Activated CD8-positive, alpha-beta memory T cell treated with anti-CD3 and anti-CD28 coated beads for 48 hours (primary cell): ENCODE measurements around the gene DDX21.
"Not testable (repeated sequence)": the region's sequence is repeated elsewhere in the genome, so short reads cannot be mapped to it uniquely, and the experiment has no call there.

Source experiments
- DNase-seq, 3 experiments: peaks; one replicate each; pipeline ENCODE4 v3.0.0-alpha.2; 2020; ENCODE audit warnings: low read depth in 2 of 3, low spot score in 2 of 3

Gene DDX21

DNA sequence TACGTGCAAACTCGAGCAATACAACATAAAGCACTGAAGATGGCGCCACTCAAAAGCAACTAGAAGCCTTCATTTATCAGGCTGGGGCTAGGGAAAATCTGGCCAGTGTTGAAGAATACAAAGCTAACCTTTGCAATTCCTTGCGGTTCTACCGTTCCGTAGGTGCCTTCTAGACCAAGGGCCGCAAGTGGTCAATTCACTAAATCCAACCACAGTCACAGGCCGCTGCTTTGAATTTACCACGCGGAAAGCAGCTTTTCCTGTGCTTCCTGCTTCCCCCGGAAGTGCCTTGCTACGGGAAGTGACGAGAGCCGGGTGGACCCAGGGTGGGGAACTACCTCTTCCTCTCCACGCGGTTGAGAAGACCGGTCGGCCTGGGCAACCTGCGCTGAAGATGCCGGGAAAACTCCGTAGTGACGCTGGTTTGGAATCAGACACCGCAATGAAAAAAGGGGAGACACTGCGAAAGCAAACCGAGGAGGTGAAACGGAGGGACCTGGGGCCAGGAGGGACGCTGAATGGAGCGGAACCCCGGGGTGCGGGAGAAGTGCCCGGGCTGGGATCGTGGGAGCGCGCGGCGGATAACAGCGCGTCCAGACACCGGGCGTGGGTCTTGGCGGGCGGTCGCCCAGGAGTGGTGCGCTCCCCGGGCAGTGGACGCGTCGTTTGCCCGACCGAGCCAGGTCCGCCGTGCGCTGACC is at the start of gene DDX21:
TSS of gene DDX21 (plus strand) at position 339 of the 701 bp plus-strand sequence. CDS start at position 395, 56 bp downstream.
- DNase-seq = peak; percentile 60 to 74 (median 70)

GRCh38 chr10:68924593-68924992 is 31.4 kb upstream of the DDX21 start:
- no peak for DNase-seq

- DNase-seq = no peak
These were observed 30.5 kb upstream of the DDX21 start for GRCh38 chr10:68925489-68925888.

- not testable (repeated sequence) for DNase-seq
These were observed 26.8 kb upstream of the DDX21 start for GRCh38 chr10:68929157-68929556.

DNA sequence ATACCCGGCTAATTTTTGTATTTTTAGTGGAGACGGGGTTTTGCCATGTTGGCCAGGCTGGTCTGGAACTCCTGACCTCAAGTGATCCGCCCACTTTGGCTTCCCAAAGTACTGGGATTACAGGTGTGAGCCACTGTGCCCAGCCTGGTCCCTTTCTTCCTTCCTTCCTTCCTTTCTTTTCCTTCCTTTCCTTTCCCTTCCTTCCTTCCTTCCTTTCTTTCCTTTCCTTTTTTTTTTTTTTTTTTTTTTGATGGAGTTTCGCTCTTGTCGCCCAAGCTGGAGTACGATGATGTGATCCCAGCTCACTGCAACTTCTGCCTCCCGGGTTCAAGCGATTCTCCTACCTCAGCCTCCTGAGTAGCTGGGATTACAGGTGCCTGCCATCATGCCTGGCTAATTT is 26.1 kb upstream of the DDX21 start:
- not testable (repeated sequence) for DNase-seq

DNA sequence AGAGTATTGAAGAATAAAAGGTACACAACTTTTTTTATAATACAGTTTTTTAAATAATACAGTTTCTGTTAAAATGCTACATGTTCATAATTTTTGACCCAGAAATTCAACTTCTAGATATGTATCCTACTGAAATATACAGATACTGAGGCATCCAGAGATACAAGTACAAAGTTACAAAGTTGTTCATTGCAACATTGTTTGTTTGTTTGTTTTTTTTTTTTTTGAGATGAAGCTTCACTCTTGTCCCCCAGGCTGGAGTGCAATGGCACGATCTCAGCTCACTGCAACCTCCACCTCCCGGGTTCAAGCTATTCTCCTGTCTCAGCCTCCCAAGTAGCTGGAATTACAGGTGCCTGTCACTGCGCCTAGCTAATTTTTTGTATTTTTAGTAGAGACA is 23.1 kb upstream of the DDX21 start:
- DNase-seq = not testable (repeated sequence)

DNA sequence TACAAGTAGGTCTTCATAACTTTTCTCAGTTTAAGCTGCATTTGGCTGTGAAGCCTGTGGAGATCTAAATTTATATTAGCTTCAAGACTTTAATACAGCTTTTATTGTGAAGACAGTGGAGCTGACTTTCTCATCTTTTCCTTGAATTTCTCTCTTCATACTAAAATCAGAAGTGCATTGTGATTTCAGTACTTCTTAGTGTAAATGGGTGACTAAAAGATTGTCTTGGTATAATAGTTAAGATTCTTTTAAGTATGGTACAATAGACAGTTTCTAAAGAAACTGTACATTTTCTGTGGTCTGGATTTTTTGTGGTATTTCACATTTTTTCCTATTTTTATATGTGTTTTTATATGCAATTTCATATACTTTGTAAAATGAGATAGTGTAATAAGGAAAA is 21.0 kb upstream of the DDX21 start:
- DNase-seq = no peak

DNA sequence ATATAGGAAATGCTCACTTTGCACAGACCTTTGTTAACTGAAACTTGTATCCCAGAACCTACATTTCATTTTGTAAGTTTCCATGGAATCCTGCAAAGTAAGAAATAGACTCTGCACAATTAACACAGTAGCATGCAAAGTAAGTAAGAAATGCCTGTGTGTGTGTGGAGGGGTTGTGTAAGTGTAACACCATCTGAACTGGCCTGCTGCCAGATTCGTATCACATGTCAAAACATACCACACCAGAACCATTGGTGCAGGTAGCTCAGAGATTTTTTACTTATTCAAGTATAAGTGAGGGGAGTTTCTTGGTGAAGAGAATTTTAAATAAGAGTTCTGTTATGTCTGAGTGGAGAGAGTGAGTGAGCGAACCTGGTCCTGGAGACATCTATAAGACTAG is 17.9 kb upstream of the DDX21 start:
- no peak for DNase-seq

- no peak for DNase-seq
These were observed 17.1 kb upstream of the DDX21 start for GRCh38 chr10:68938884-68939283.

- DNase-seq = not testable (repeated sequence)
These were observed 15.1 kb upstream of the DDX21 start for GRCh38 chr10:68940917-68941316.

- no peak for DNase-seq
These were observed 5.4 kb upstream of the DDX21 start for GRCh38 chr10:68950598-68950997.

GRCh38 chr10:68954904-68955303 is 1.1 kb upstream of the DDX21 start:
- no peak for DNase-seq

- DNase-seq = peak in 1 of 3 experiments; percentile 13
These were observed 577 bp upstream of the DDX21 start for GRCh38 chr10:68955355-68955831.

DNA sequence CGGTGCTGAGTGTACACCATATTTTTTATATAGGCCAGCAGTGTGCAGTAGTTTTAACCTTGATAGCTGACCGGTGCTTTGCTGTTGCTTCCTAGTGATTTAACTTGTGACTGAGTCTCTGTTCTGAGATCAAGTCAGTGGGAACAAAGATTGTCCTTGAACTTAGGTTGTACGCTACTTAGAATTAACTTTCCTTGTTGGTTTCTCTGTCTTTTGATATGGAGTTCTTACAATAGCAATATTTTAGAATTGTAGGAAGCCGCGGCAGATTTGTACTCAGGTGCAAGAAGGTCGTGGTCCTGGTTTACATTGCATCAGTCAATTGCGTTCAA is 1.3 kb downstream of the DDX21 start:
- DNase-seq = no peak

DNA sequence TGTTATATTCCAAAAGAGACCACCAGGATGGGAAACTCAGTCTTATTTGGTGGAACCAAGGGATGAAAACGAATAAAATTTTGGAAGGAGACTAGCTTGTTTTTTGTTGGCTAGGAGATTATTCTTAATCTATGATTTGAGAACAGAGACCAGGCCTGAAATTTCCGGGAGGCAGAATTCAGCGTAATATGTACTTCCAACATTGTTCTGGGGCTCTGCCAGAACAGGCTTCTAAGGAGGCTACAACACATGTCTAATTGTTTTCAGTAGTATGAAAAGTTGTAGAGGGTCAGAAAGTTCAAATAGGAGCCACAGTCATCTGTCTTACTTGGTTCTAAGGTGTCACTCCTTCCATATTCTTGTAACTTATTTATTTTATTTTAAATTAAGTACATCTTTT is 1.7 kb downstream of the DDX21 start:
- DNase-seq = no peak

DNA sequence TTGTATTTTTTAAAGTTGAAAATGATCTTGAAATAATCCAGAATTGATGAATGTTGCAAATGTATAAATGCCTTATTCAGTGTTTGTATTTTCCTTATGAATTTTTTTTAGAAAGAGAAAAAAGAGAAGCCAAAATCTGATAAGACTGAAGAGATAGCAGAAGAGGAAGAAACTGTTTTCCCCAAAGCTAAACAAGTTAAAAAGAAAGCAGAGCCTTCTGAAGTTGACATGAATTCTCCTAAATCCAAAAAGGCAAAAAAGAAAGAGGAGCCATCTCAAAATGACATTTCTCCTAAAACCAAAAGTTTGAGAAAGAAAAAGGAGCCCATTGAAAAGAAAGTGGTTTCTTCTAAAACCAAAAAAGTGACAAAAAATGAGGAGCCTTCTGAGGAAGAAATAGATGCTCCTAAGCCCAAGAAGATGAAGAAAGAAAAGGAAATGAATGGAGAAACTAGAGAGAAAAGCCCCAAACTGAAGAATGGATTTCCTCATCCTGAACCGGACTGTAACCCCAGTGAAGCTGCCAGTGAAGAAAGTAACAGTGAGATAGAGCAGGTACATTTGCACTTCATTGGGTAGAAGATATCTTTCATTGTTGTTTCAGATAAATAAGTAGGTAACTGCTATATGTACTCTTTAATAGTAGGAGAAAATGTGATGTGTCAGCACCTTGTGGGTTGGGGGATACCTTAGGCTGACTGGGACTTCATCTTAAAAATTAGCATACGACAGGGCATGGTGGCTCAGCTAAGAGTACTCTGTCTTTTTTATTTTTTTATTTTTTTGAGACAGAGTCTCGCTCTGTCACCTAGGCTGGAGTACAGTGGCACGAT is 3.9 kb downstream of the DDX21 start:
- no peak for DNase-seq

- no peak for DNase-seq
These were observed 7.2 kb downstream of the DDX21 start for GRCh38 chr10:68963151-68963550.

DNA sequence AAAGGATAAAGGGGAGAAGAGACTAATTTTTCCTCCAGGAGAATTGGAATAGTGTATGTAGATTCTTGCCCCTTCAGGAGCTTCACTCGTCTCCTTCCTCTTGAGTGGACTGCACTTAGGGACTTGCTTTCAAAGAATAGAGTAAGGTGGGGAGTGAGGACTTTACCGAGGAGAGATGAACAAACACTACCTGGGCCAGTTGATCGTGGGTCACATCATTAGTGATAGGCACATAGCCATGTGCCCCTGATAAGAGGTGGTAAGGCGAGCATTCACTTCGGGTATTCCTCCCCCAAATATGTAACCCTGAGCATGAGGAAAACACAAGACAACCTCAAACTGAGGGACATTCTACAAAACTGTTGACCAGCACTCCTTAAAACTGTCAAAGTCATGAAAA is 18.0 kb downstream of the DDX21 start:
- DNase-seq = no peak

- DNase-seq = not testable (repeated sequence)
These were observed 20.0 kb downstream of the DDX21 start for GRCh38 chr10:68975936-68976473.

DNA sequence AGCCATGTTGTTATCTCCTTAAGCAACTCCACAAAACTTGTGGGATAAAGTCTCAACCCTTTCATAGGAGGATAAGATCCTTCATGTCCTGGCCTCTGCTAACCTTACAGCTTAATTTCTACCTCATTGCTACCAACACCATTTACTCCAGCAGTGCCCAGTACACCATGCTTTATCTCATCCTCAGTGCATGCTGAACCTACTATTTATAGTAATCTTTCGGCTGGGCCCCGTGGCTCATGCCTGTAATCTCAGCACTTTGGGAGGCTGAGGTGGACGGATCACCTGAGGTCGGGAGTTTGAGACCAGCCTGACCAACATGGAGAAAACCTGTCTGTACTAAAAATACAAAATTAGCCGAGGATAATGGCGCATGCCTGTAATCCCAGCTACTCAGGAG is 23.8 kb downstream of the DDX21 start:
- DNase-seq = not testable (repeated sequence)

GRCh38 chr10:68981074-68981473 is 25.1 kb downstream of the DDX21 start:
- DNase-seq = no peak

DNA sequence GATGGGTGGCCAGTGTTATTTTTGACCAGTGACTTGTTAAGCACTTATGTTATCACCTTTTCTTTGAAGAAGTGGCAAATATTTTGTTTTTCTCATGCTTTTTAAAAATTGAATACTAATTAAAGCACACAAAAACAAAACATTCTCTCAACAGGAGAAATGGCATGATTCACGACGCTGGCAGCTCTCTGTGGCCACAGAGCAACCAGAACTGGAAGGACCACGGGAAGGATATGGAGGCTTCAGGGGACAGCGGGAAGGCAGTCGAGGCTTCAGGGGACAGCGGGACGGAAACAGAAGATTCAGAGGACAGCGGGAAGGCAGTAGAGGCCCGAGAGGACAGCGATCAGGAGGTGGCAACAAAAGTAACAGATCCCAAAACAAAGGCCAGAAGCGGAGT is 26.4 kb downstream of the DDX21 start:
- no peak for DNase-seq
